Neural cell (in vitro differentiated cells): ENCODE data around the gene CST9L. TPM values are rescaled to one million over a fixed set of nuclear protein-coding genes. Genes with fewer than 3 reads are reported as not detected.

Experiments used
- H2AFZ ChIP-seq: fragments of 200-600, 300-800 bp; sonication (generic), shearing (Covaris generic); 2 replicates; pipeline ENCODE4 v1.6.0; 2014; ENCODE audit warnings: low read depth, mild to moderate bottlenecking, antibody characterized with exemption, low read length, moderate library complexity
- H3F3A ChIP-seq: fragments of 200-600 bp; shearing (Covaris generic); 2 replicates; pipeline ENCODE4 v1.6.1; 2016; ENCODE audit warnings: mild to moderate bottlenecking, moderate library complexity, mixed read lengths, antibody characterized with exemption, low read length; ENCODE audit not compliant: insufficient read depth, poor library complexity, severe bottlenecking
- H3K27ac ChIP-seq: fragments of 200-600, 300-800 bp; sonication (generic), shearing (Covaris generic); 2 replicates; pipeline ENCODE4 v1.5.1; 2014; ENCODE audit warnings: mild to moderate bottlenecking, low read length, moderate library complexity
- H3K27me3 ChIP-seq: fragments of 300-800, 200-600 bp; sonication (generic), shearing (Covaris generic); 2 replicates; pipeline ENCODE4 v1.6.0; 2014; ENCODE audit warnings: mild to moderate bottlenecking, low read depth, low read length, moderate library complexity; ENCODE audit not compliant: insufficient read depth
- H3K36me3 ChIP-seq: fragments of 300-800, 200-600 bp; sonication (generic), shearing (Covaris generic); 2 replicates; pipeline ENCODE4 v1.5.1; 2014; ENCODE audit warnings: mild to moderate bottlenecking, antibody characterized with exemption, low read length, moderate library complexity; ENCODE audit not compliant: insufficient read depth
- H3K4me2 ChIP-seq: fragments of 300-800, 200-600 bp; sonication (generic), shearing (Covaris generic); 2 replicates; pipeline ENCODE4 v1.6.0; 2014; ENCODE audit warnings: mild to moderate bottlenecking, low read length
- H3K4me3 ChIP-seq: fragments of 300-800, 200-600 bp; sonication (generic), shearing (Covaris generic); 2 replicates; pipeline ENCODE4 v1.5.1; 2014; ENCODE audit warnings: mild to moderate bottlenecking, low read length, moderate library complexity
- H3K79me2 ChIP-seq: fragments of 200-600 bp; shearing (Covaris generic); replicated peaks from 2 replicates; pipeline ENCODE4 v1.6.0; 2014; ENCODE audit warnings: mild to moderate bottlenecking, low read length, moderate library complexity; ENCODE audit not compliant: insufficient read depth
- H3K9ac ChIP-seq: fragments of 300-800, 200-600 bp; sonication (generic), shearing (Covaris generic); 2 replicates; pipeline ENCODE4 v1.6.1; 2016; ENCODE audit warnings: mild to moderate bottlenecking, low read length, mixed read lengths
- H3K9me2 ChIP-seq: fragments of 200-600 bp; shearing (Covaris generic); 2 replicates; pipeline ENCODE4 v1.6.1; 2016; ENCODE audit warnings: mild to moderate bottlenecking, low read length, mixed read lengths; ENCODE audit not compliant: insufficient read depth
- H3K9me3 ChIP-seq: fragments of 200-600, 300-800 bp; sonication (generic), shearing (Covaris generic); 2 replicates; pipeline ENCODE4 v1.6.1; 2016; ENCODE audit warnings: mild to moderate bottlenecking, mixed run types, low read length, moderate library complexity, mixed read lengths
- H4K20me1 ChIP-seq: fragments of 200-600 bp; shearing (Covaris generic); 2 replicates; pipeline ENCODE4 v1.6.1; 2016; ENCODE audit warnings: mild to moderate bottlenecking, mixed run types; ENCODE audit not compliant: insufficient read depth
- EP300 ChIP-seq: fragments of 450-650 bp; conservative IDR thresholded peaks from 2 replicates; pipeline ENCODE4 v1.6.1; 2014; ENCODE audit warnings: antibody characterized with exemption, mild to moderate bottlenecking, moderate library complexity; ENCODE audit not compliant: poor library complexity, severe bottlenecking
- EZH2 ChIP-seq: fragments of 200-600, 300-800 bp; shearing (Covaris generic), sonication (generic); IDR thresholded peaks from 2 replicates; pipeline ENCODE4 v1.6.1; 2014; ENCODE audit warnings: antibody characterized with exemption, low read length, borderline replicate concordance, mild to moderate bottlenecking; ENCODE audit not compliant: insufficient read depth, poor library complexity, severe bottlenecking
- POLR2AphosphoS5 ChIP-seq: IDR thresholded peaks from 2 replicates; pipeline ENCODE4 v1.6.1; 2012
- RAD21 ChIP-seq: fragments of 450-650 bp; conservative IDR thresholded peaks from 2 replicates; pipeline ENCODE4 v1.6.1; 2014; ENCODE audit warnings: antibody characterized with exemption, mild to moderate bottlenecking, moderate library complexity
- SMC3 ChIP-seq: fragments of 450-650 bp; conservative IDR thresholded peaks from 2 replicates; pipeline ENCODE4 v1.6.1; 2014; ENCODE audit warnings: antibody characterized with exemption, mild to moderate bottlenecking, moderate library complexity; ENCODE audit not compliant: poor library complexity
- TAF1 ChIP-seq: IDR thresholded peaks from 2 replicates; pipeline ENCODE4 v1.6.1; 2012; ENCODE audit warnings: low read depth
- polyA plus RNA-seq: library from polyadenylated mRNA; depleted of rRNA; stranded (reverse); fragments of >200 nt; gene quantifications from 2 replicates; pipeline ENCODE4 v1.2.3, GENCODE V29; 2014
- TF ChIP-seq, protein P1 (sequence below): fragments of 450-650 bp; IDR thresholded peaks from 2 replicates; pipeline ENCODE4 v1.5.1; 2014; ENCODE audit warnings: antibody characterized with exemption, mild to moderate bottlenecking, moderate library complexity; ENCODE audit not compliant: poor library complexity, severe bottlenecking
- TF ChIP-seq, protein P2 (sequence below): IDR thresholded peaks from 2 replicates; pipeline ENCODE4 v1.6.1; 2012; ENCODE audit warnings: borderline replicate concordance

The CST9L gene
- polyA plus RNA-seq, 1 donor from 2014 or later, result not detected

DNA sequence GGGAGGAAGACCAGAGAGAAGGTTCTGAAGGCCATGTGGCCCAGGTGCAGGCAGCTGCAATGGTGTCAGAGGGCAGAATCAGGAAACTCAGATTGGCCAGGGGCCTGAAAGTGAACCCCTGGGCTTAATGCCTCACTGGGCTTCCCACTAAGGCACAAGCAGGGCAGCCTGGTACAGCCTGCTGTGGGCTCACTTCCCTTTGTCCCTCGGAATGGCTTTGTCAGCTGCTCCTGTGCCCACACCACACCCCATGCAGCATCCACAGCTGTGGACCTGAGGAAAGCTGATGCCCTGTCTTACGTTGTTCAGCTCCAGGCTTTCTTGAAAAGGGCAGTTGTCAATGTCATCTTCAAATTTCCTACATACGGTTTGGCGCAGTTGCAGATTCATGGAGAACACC, 35.0 kb upstream of the CST9L start:
- Histone ChIP-seq H3K27me3 (no peaks in the 10 kb centered on the region), H3K4me2 (no peak overlapping the region), H3K4me3 (no peak overlapping the region), H2AFZ (no peak overlapping the region), H4K20me1 (no peaks in the 10 kb centered on the region), H3K9me3 (no peaks in the 10 kb centered on the region), H3K9me2 (no peaks in the 10 kb centered on the region), H3K36me3 (no peaks in the 10 kb centered on the region), H3F3A (no peaks in the 10 kb centered on the region), H3K27ac (no peak overlapping the region), H3K9ac (no peak overlapping the region), H3K79me2 (no peaks in the 10 kb centered on the region)
- TF ChIP-seq, protein P1, sequence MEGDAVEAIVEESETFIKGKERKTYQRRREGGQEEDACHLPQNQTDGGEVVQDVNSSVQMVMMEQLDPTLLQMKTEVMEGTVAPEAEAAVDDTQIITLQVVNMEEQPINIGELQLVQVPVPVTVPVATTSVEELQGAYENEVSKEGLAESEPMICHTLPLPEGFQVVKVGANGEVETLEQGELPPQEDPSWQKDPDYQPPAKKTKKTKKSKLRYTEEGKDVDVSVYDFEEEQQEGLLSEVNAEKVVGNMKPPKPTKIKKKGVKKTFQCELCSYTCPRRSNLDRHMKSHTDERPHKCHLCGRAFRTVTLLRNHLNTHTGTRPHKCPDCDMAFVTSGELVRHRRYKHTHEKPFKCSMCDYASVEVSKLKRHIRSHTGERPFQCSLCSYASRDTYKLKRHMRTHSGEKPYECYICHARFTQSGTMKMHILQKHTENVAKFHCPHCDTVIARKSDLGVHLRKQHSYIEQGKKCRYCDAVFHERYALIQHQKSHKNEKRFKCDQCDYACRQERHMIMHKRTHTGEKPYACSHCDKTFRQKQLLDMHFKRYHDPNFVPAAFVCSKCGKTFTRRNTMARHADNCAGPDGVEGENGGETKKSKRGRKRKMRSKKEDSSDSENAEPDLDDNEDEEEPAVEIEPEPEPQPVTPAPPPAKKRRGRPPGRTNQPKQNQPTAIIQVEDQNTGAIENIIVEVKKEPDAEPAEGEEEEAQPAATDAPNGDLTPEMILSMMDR, result no peak
- TF ChIP-seq TAF1, result no peak
- no peak for TF ChIP-seq EZH2

DNA sequence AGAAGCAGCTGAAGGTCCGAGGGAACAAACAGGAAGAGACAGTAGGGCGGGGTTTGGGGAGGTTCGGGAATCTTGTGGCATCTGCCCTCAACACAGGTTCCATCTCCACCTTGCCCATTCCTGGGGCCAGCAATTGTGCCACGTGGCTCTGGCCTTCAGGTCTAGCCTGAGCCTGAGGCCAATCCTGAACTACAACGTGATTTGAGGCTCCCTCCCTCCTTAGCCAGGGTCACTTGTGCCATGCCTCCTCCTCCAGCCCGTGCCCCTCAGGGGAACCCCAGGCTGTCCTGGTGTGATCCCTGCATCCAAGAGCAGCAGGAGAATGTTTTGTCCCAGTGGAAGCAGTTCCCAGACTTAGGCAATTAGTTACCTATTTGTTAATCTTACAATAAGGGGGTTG, 34.4 kb upstream of the CST9L start:
- no peaks in the 10 kb centered on the region for H3K9me3 ChIP-seq
- H3F3A ChIP-seq, result no peaks in the 10 kb centered on the region
- H3K9me2 ChIP-seq, result no peaks in the 10 kb centered on the region
- H3K4me3 ChIP-seq, result no peak overlapping the region
- H3K27ac ChIP-seq, result no peak overlapping the region
- no peak overlapping the region for H2AFZ ChIP-seq
- no peaks in the 10 kb centered on the region for H3K79me2 ChIP-seq
- H3K9ac ChIP-seq, result no peak overlapping the region
- no peaks in the 10 kb centered on the region for H3K36me3 ChIP-seq
- no peak overlapping the region for H3K4me2 ChIP-seq
- H4K20me1 ChIP-seq, result no peaks in the 10 kb centered on the region
- no peaks in the 10 kb centered on the region for H3K27me3 ChIP-seq
- TF ChIP-seq TAF1 (no peak), EZH2 (no peak), POLR2AphosphoS5 (no peak), SMC3 (no peak), EP300 (no peak), RAD21 (no peak)
- TF ChIP-seq, protein P1, result no peak
- TF ChIP-seq, protein P2, sequence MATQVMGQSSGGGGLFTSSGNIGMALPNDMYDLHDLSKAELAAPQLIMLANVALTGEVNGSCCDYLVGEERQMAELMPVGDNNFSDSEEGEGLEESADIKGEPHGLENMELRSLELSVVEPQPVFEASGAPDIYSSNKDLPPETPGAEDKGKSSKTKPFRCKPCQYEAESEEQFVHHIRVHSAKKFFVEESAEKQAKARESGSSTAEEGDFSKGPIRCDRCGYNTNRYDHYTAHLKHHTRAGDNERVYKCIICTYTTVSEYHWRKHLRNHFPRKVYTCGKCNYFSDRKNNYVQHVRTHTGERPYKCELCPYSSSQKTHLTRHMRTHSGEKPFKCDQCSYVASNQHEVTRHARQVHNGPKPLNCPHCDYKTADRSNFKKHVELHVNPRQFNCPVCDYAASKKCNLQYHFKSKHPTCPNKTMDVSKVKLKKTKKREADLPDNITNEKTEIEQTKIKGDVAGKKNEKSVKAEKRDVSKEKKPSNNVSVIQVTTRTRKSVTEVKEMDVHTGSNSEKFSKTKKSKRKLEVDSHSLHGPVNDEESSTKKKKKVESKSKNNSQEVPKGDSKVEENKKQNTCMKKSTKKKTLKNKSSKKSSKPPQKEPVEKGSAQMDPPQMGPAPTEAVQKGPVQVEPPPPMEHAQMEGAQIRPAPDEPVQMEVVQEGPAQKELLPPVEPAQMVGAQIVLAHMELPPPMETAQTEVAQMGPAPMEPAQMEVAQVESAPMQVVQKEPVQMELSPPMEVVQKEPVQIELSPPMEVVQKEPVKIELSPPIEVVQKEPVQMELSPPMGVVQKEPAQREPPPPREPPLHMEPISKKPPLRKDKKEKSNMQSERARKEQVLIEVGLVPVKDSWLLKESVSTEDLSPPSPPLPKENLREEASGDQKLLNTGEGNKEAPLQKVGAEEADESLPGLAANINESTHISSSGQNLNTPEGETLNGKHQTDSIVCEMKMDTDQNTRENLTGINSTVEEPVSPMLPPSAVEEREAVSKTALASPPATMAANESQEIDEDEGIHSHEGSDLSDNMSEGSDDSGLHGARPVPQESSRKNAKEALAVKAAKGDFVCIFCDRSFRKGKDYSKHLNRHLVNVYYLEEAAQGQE, result no peak
